ENCODE data around the gene AGAP3.

DNA sequence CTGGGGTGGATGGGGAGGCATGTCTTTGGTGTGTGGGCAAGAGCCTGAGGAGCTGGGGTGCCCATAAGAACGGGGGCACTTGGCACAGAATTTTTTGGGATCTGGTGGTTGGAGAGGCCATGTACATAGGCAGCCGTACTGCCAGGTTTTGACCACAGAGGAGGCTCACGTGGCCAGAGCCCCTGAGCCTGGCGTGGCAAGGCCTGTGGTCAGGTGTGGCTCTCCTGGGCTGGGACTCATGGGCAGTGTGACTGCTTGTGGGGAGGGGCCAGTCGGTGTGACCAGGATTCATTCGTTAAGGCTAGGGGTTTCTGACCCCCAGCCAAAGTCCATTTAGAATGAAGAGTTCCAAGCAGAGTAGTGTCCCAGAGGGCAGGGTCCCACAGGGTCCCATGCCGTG is 38.2 kb downstream of the AGAP3 start:
- TF ChIP-seq, protein P1, sequence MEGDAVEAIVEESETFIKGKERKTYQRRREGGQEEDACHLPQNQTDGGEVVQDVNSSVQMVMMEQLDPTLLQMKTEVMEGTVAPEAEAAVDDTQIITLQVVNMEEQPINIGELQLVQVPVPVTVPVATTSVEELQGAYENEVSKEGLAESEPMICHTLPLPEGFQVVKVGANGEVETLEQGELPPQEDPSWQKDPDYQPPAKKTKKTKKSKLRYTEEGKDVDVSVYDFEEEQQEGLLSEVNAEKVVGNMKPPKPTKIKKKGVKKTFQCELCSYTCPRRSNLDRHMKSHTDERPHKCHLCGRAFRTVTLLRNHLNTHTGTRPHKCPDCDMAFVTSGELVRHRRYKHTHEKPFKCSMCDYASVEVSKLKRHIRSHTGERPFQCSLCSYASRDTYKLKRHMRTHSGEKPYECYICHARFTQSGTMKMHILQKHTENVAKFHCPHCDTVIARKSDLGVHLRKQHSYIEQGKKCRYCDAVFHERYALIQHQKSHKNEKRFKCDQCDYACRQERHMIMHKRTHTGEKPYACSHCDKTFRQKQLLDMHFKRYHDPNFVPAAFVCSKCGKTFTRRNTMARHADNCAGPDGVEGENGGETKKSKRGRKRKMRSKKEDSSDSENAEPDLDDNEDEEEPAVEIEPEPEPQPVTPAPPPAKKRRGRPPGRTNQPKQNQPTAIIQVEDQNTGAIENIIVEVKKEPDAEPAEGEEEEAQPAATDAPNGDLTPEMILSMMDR (IDR thresholded peaks at IDR 0.05) = no peak
- no peak for TF ChIP-seq POLR2A (IDR thresholded peaks at IDR 0.05)
